OCI-LY3 (cell line): Measurements from ENCODE around the gene PHF13.
"Not testable (repeated sequence)": the region's sequence is repeated elsewhere in the genome, so short reads cannot be mapped to it uniquely, and the experiment has no call there.

Experiments used
- EZH2phosphoT487 ChIP-seq: fragments of 200-600 bp; shearing (Covaris generic); IDR thresholded peaks from 2 replicates; pipeline ENCODE4 v1.6.1; 2018; ENCODE audit warnings: antibody characterized with exemption, mixed run types, low read depth
- TF ChIP-seq, protein P1 (sequence below): fragments of 200-600, 300-600 bp; sonication (generic); IDR thresholded peaks from 2 replicates; pipeline ENCODE4 v1.5.1; 2014; ENCODE audit warnings: antibody characterized with exemption, low read length, low read depth

GRCh38 chr1:6636778-6637177 lies 23.2 kb downstream of the PHF13 start:
- TF ChIP-seq, protein P1, sequence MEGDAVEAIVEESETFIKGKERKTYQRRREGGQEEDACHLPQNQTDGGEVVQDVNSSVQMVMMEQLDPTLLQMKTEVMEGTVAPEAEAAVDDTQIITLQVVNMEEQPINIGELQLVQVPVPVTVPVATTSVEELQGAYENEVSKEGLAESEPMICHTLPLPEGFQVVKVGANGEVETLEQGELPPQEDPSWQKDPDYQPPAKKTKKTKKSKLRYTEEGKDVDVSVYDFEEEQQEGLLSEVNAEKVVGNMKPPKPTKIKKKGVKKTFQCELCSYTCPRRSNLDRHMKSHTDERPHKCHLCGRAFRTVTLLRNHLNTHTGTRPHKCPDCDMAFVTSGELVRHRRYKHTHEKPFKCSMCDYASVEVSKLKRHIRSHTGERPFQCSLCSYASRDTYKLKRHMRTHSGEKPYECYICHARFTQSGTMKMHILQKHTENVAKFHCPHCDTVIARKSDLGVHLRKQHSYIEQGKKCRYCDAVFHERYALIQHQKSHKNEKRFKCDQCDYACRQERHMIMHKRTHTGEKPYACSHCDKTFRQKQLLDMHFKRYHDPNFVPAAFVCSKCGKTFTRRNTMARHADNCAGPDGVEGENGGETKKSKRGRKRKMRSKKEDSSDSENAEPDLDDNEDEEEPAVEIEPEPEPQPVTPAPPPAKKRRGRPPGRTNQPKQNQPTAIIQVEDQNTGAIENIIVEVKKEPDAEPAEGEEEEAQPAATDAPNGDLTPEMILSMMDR, result not testable (repeated sequence)
- not testable (repeated sequence) for TF ChIP-seq EZH2phosphoT487
